ENCODE results near the gene AP2B1. TPM values are rescaled to one million over a fixed set of nuclear protein-coding genes. Genes with fewer than 3 reads are reported as not detected.

The AP2B1 gene
- total and polyA plus RNA-seq, 2 experiments from 2014 or later: 76.1 to 87.0 TPM

DNA sequence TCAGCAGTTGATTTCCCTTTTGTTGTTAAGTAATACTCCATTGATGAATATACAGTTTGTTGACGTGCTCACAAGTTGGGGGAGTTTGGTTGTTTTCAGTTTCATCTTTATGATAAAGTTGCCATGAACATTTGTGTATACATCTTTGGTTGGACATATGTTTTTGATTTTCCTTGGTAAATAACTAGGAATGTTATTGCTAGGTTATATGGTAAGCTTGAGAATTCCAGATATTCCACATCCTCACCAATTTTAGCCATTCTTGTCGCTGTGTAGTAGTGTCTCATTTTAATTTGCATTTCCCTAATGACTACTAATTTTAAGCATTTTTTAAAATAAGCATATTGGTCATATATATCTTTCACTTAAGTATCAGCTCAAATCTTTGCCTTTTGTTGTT lies 89.3 kb downstream of the AP2B1 start:
- Histone ChIP-seq H4K20me1 (ENCODE audit: insufficient read depth, poor library complexity, severe bottlenecking) (no peaks in the 10 kb centered on the region), H3K4me1 (ENCODE audit: insufficient read depth) (no peaks in the 10 kb centered on the region), H3K79me2 (no peaks in the 10 kb centered on the region), H3K4me3 (no peak overlapping the region), H3K36me3 (replicated peaks; ENCODE audit: insufficient read depth, low read depth) (peaks cover 5% of the 10 kb centered on the region), H2AFZ (no peak overlapping the region), H3K4me2 (no peak overlapping the region), H3K9me2 (replicated peaks; ENCODE audit: insufficient read depth) (no peaks in the 10 kb centered on the region), H3K27me3 (no peaks in the 10 kb centered on the region), H3K27ac (no peak overlapping the region), H3K9me3 (ENCODE audit: low read depth) (no peaks in the 10 kb centered on the region)
- TF ChIP-seq EZH2phosphoT487 (IDR thresholded peaks at IDR 0.05; ENCODE audit: low read depth, severe bottlenecking, unreplicated experiment) (no peak), CTCF (IDR thresholded peaks at IDR 0.05; ENCODE audit: poor library complexity) (no peak), EZH2 (IDR thresholded peaks at IDR 0.05; ENCODE audit: borderline replicate concordance) (no peak)
- 81% methylated on average over 2 of the region's 2 CpGs for WGBS (ENCODE audit: low lambda C conversion rate, missing lambda C conversion rate)
- no peak for DNase-seq (ENCODE audit: low spot score)

DNA sequence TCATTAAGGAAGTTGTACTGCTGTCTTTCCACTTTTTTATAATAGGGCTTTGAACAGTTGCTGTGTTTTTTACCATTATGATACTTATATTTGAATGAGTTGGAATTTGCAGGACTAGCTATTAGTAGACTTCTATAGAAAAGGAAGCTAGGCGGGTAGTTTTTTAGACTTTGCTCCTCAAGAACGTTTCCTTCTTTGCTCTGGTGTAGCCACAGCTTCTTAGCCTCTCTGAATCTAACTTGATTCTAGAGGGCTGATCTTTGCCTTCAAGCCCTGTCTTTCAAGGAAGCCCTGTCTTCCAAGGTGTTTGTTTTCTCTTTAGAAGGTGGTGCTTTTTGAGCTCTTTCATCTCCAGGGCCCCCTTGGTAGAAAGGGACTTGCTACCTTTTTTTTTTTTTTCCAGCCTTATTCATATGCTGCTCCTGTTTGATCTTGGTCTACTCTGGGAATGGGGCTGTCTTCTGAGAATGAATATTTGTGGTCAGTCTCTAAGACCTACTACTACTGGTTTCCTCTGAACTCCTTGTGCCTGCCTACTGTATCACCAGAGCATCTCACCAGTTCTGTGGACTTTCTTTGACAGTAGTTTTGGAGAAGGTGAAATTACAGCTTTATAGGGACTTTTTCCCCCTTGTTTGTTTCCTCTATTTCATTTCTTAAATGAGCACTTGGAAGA lies 92.0 kb downstream of the AP2B1 start:
- Histone ChIP-seq H3K27me3 (no peaks in the 10 kb centered on the region), H3K27ac (no peak overlapping the region), H3K79me2 (no peaks in the 10 kb centered on the region), H3K4me2 (no peak overlapping the region), H3K36me3 (replicated peaks; ENCODE audit: insufficient read depth, low read depth) (peaks cover 9% of the 10 kb centered on the region), H3K4me3 (no peak overlapping the region), H3K9me3 (ENCODE audit: low read depth) (no peaks in the 10 kb centered on the region), H3K9me2 (replicated peaks; ENCODE audit: insufficient read depth) (no peaks in the 10 kb centered on the region), H4K20me1 (ENCODE audit: insufficient read depth, poor library complexity, severe bottlenecking) (no peaks in the 10 kb centered on the region), H2AFZ (no peak overlapping the region), H3K4me1 (ENCODE audit: insufficient read depth) (no peaks in the 10 kb centered on the region)
- TF ChIP-seq CTCF (IDR thresholded peaks at IDR 0.05; ENCODE audit: poor library complexity) (no peak), EZH2 (IDR thresholded peaks at IDR 0.05; ENCODE audit: borderline replicate concordance) (no peak), EZH2phosphoT487 (IDR thresholded peaks at IDR 0.05; ENCODE audit: low read depth, severe bottlenecking, unreplicated experiment) (no peak)
- WGBS (ENCODE audit: low lambda C conversion rate, missing lambda C conversion rate): 81% methylated on average over 2 of the region's 2 CpGs
- DNase-seq (ENCODE audit: low spot score): no peak

DNA sequence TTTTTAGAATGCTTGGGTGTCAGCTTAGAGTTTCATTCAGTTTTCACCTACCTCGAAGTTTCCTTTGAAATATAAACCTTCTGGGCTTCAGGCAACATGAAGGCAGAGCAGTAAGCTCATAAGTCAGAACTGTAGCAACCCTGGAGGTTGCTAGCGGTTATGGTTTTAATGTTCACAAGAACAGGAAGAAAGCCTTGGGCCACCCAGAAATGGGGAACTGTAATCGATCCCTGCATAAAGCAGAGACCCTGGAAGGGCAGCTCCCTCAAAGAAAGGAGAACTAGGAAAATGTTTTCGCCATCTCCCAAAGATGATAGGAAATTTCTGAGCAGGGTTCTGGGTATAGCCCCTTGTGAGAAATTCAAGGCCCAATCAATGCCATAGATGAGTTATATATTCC lies 96.5 kb downstream of the AP2B1 start:
- Histone ChIP-seq H3K4me3 (no peak overlapping the region), H3K4me1 (ENCODE audit: insufficient read depth) (no peaks in the 10 kb centered on the region), H3K79me2 (no peaks in the 10 kb centered on the region), H3K36me3 (replicated peaks; ENCODE audit: insufficient read depth, low read depth) (peaks cover 4% of the 10 kb centered on the region), H2AFZ (no peak overlapping the region), H3K9me3 (ENCODE audit: low read depth) (no peaks in the 10 kb centered on the region), H4K20me1 (ENCODE audit: insufficient read depth, poor library complexity, severe bottlenecking) (no peaks in the 10 kb centered on the region), H3K4me2 (no peak overlapping the region), H3K27ac (no peak overlapping the region), H3K9me2 (replicated peaks; ENCODE audit: insufficient read depth) (no peaks in the 10 kb centered on the region), H3K27me3 (no peaks in the 10 kb centered on the region)
- 66% methylated on average over 4 of the region's 4 CpGs for WGBS (ENCODE audit: low lambda C conversion rate, missing lambda C conversion rate)
- DNase-seq (ENCODE audit: low spot score): no peak
- TF ChIP-seq EZH2phosphoT487 (IDR thresholded peaks at IDR 0.05; ENCODE audit: low read depth, severe bottlenecking, unreplicated experiment) (no peak), CTCF (IDR thresholded peaks at IDR 0.05; ENCODE audit: poor library complexity) (no peak), EZH2 (IDR thresholded peaks at IDR 0.05; ENCODE audit: borderline replicate concordance) (no peak)
